HG03378 (cell line): ENCODE results near the gene OSBPL10.
"Not testable (repeated sequence)": the region's sequence is repeated elsewhere in the genome, so short reads cannot be mapped to it uniquely, and the experiment has no call there.

Source experiments
- ATAC-seq: cut with Tn5 transposase; IDR thresholded peaks from one replicate; pipeline ENCODE4 v1.9.1; 2021; ENCODE audit warnings: mild to moderate bottlenecking, moderate library complexity; ENCODE audit not compliant: unreplicated experiment

Gene OSBPL10

GRCh38 chr3:31821118-31821517 is 159.9 kb downstream of the OSBPL10 start:
- ATAC-seq: no peak

DNA sequence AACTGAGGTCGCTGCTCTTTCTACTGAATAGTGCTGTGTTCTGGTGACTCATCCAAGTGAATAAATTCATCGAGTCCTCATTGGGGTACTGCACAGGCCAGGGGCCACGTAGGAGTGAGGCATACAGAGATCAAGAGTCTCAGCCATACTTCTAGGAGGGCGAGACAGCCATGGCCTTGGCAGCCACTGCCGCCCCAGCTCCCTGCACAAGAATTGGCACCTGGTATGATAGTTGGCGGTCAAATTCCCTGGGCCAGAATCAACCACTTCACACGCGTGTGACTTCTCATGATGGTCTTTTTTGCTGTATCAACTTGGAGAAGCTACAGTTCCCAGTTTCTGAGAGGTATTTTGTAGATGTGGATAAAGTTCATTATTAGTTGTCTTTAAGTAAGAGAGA is 161.6 kb downstream of the OSBPL10 start:
- ATAC-seq: no peak

DNA sequence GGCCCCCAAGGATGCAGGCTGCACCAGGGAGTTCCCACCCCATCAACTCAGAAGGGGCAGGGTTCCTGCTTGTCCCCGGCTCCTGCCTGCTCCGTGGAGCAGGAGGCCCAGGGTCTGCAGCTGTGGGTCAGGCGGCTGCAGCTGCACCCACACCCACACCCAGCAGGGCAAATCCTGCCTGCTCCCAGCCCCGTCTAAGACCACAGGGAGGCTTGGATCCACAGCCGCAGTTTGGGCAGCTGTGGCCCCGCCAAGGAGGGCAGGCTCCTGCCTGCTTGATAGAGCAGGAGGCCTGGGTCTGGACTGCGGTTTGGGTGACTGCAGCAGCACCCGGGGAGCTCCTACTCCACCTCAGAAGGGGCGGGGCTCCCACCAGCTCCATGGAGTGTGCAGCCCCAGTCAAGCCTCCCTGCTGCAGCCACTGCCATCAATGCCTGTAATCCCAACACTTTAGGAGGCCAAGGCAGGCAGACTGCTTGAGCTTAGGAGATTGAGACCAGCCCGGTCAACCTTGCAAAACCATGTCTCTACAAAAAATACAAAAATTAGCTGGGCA is 163.6 kb downstream of the OSBPL10 start:
- ATAC-seq: no peak

- no peak for ATAC-seq
Measured at GRCh38 chr3:31815631-31816440, 165.2 kb downstream of the OSBPL10 start.

DNA sequence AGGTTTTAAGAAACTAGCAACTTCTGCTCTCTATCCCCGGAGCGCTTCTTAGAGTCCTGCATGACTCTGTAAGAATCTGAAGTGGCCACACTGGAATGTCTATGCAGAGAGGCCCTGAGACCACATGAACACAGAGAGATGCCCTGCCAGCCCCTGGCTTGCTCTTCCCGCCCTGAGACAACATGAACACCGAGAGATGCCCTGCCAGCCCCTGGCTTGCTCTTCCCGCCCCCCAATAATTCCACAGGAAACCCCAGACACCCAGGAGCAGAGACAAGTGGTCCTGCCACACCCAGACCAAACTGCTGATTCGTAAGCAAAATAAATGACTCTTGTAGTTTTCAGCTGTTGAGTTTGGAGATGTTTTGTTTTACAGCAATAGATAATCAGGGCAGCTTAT is 166.1 kb downstream of the OSBPL10 start:
- ATAC-seq: no peak

DNA sequence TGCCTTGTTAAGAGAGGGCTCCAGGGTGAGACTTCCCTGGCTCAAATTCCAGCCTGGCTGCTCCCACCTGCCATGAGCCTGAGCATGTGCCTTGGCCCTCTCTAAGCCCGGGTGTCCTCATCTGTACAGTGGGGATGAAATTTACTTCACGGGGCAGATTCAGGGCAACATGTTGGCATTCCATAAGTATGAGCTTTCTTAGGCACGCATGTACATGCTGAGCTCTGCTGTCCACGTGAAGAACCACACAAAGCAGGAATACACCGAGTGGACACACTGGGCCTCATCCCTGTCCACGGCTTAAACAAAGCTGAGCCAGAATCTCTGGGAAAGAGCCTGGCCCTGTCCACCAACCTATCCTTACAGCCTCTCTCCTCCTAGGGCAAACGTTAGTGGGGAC is 167.4 kb downstream of the OSBPL10 start:
- no peak for ATAC-seq

DNA sequence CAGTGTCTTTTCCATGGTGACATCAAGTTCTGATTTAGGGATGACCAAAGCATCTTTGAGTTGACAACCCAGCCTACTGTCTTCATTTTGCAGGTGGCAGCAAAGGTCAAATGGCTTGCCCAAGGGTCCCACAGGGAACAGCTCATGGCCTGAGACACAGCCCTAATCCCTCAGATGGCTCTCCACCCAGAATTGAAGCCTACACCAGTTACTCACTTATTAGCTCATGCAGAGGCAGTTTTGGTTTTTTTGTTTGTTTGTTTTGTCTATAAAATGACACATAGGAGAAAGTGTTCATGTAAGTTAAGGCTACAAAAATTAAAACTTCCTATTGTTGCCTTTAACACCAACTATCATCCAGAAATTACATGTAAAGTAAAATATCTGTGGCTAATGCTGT is 167.9 kb downstream of the OSBPL10 start:
- no peak for ATAC-seq

DNA sequence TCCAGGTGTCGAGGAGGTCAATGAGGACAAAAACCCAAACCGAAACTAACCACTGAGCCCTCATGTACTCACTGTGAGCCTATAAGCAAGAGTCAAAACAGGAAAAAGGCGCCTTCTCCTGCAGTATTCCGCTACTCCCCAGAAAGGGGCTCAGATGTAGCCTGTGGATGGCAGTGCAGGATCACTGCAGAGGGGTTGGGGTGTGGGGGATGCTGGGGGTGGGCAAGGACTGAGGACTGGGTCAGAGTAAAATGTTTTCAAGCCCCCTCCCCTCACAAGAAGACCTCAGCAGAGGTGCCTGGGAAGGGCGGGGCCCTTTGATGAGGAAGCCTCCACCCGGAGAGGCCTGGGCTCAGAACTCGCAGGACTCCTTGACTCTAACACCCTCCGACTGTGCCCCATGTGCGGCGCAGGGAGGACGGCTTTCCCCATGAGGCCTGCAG is 170.1 kb downstream of the OSBPL10 start:
- no peak for ATAC-seq

DNA sequence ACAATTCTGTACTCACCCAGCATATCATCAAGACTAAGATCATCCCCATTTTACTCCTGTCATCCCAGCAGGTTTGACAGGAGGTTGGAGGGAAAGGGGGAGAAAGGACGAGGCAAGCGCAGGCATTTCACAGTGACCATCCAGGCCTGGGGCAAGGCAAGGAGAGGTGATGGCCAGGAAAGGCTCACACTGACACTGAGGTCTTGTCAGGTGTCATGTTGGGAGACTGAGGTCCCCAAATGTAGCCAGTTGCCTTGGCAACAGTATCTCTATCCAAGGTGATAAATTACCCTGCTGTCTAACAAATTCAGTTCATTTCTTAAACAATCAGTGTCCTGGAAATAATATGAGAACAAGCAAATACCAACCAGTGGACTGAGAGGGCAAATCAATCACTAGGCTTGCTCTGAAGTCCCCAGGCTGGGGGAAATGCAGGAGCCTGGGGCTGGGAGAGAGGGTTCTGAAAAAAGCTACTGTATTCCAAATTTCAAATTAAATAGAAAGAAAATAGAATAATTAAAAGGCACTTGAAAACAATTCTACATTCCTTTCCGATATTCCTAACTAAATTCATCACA is 172.8 kb downstream of the OSBPL10 start:
- no peak for ATAC-seq

GRCh38 chr3:31804251-31805051 is 176.6 kb downstream of the OSBPL10 start:
- no peak for ATAC-seq

- ATAC-seq: no peak
Measured at GRCh38 chr3:31802981-31803740, 177.9 kb downstream of the OSBPL10 start.

DNA sequence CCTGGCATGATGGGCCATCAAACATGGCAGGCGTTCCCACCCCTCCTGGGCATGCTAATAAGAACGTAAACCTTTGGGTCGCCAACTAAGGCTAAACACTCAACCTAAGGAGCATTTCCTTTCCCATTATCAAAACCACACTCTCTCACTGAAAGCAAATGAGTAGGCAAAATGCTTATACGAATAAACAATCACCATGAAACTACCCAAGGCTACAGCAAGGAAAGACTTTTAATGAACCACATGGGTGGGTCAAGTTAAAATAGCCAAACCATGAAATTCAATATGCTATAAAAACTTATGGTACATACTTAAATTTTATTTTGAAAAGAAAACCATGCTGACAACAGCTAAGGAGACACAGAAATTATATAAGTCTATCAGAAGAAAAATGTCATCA is 180.6 kb downstream of the OSBPL10 start:
- no peak for ATAC-seq

- no peak for ATAC-seq
Measured at GRCh38 chr3:31798840-31799239, 182.2 kb downstream of the OSBPL10 start.

- no peak for ATAC-seq
Measured at GRCh38 chr3:31793821-31794220, 187.2 kb downstream of the OSBPL10 start.

DNA sequence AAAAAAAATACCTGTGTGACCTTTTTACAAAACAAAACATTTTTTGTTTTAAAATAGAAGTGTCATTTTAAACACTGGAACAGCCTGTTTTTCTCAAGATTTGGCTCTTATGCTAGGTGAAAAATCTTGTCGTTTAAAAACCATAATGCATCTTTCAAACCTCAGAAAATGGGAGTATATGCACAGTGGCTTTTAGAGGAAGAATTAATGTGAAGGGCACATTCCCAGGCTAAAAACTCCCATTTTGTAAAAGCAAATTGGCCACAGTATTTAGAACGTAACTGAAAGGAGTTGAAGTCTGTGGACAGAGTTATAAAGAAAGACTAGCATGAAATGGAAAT is 190.0 kb downstream of the OSBPL10 start:
- ATAC-seq: no peak

DNA sequence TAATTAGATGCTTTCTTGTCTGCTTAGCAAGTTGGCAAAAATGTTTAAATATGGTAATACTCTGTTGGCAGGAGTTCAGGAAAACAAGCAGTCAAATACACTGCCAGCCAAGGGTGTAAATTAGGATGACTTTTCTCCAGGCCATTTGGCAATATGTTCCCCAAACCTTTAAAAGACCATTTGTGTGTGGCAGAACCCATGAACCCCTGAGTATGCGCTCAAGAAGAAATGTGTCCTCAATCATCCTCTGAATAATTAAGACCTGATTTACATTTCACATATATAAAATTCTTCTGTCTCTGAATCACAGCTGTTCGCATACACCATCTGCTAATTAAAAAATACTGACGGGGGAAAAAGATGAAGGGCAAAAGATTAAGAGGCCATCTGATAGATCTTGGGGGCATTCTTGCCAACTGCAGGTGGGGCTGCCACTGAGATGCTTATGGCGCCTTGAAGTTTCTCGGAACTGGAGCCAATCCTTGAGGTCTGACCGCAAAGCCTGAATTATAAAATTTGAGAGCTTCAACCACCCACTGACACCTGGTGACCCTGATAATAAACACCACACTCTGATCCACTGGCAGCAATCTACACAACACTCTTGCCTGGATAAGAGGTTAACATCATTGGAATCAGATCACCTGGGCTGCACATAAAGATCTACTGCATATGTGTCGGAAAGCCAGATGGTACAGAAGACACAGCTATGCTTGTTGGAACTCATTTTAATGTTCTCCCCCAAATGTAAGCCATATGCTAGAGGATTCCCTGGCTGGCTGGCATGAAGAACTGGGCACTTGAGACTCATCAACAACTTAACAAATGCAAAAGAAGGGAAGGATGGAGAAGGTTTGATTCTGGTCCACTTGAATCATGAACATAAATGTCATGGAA is 190.6 kb downstream of the OSBPL10 start:
- no peak for ATAC-seq

GRCh38 chr3:31789429-31789828 is 191.6 kb downstream of the OSBPL10 start:
- no peak for ATAC-seq

DNA sequence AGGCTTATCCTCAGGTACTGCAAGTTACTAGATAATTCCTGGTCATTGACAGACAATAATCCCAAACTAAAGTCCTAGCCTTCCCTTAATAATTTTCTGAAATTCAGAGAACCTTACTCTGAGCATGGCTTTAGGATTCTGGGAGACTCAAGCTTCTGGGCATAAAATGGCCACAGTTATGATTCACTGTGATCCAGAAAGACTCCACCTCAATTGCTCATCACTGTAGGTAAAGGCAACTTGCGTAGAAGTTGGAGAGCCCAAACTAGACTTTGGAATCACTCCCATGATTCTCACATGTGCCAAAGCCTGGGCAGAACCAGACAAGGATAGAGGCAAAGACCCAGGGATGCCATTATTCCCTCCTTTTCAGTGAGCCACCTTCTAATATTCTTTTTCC is 195.3 kb downstream of the OSBPL10 start:
- ATAC-seq: no peak

GRCh38 chr3:31785286-31785685 is 195.8 kb downstream of the OSBPL10 start:
- no peak for ATAC-seq

- not testable (repeated sequence) for ATAC-seq
Measured at GRCh38 chr3:31783851-31784250, 197.2 kb downstream of the OSBPL10 start.
